Endothelial cell of umbilical vein (primary cell): ENCODE results near the gene GGT5. TPM values are rescaled to one million over a fixed set of nuclear protein-coding genes. Genes with fewer than 3 reads are reported as not detected.

Source experiments
- BruUV-seq: library from RNA; stranded (reverse); fragments of 400-500 nt; replicated peaks from 2 replicates; lab custom pipeline; 2021; lab: Mats Ljungman, UMichigan
- CTCF ChIA-PET: fragments of 300-600, 350-600 bp; sonication (Branson Sonifier 250); formaldehyde crosslinking; loops from one replicate; lab custom pipeline; 2021; ENCODE audit warnings: antibody characterized with exemption, inconsistent platforms; lab: Charles Lee
- POLR2A ChIA-PET: fragments of 300-600, 350-600 bp; sonication (Branson Sonifier 250); formaldehyde crosslinking; loops from one replicate; lab custom pipeline; 2021; ENCODE audit warnings: antibody characterized with exemption, inconsistent platforms; lab: Charles Lee
- DNase-seq: peaks from one replicate; pipeline ENCODE4 v3.0.0-alpha.2; 2011; ENCODE audit warnings: low read depth, low spot score
- FAIRE-seq: peaks from 2 replicates; lab custom pipeline; 2011; peaks lifted over from hg19 to GRCh38; lab: Jason Lieb, UNC
- H2AFZ ChIP-seq: 2 replicates; pipeline ENCODE4 v1.6.0; 2012; ENCODE audit warnings: low read depth, low read length, control low read depth, inconsistent platforms
- H3K27ac ChIP-seq: 2 replicates; pipeline ENCODE4 v1.5.1; 2011; ENCODE audit warnings: low read depth, mild to moderate bottlenecking, control low read depth, low read length, moderate library complexity; ENCODE audit not compliant: insufficient read depth
- H3K27me3 ChIP-seq, 2 experiments: 2 replicates each; pipeline versions ENCODE4 v1.6.0 to v1.6.1; 2011; ENCODE audit warnings: low read length in 2 of 2, mixed read lengths in 1 of 2; ENCODE audit not compliant: control insufficient read depth in 2 of 2, insufficient read depth in 2 of 2
- H3K36me3 ChIP-seq, 2 experiments: 2 replicates in 1 of 2; 3 replicates in 1 of 2; pipeline ENCODE4 v1.5.1; 2011; ENCODE audit warnings: low read length in 2 of 2, mild to moderate bottlenecking in 1 of 2, moderate library complexity in 1 of 2; ENCODE audit not compliant: control insufficient read depth in 2 of 2, insufficient read depth in 2 of 2; ENCODE audit errors: extremely low read depth in 1 of 2
- H3K4me1 ChIP-seq: 3 replicates; pipeline ENCODE4 v1.5.1; 2011; ENCODE audit warnings: mild to moderate bottlenecking, low read length; ENCODE audit not compliant: control insufficient read depth, insufficient read depth; ENCODE audit errors: extremely low read depth
- H3K4me2 ChIP-seq: 2 replicates; pipeline ENCODE4 v1.6.1; 2011; ENCODE audit warnings: low read length, control low read depth, mixed read lengths; ENCODE audit not compliant: insufficient read depth
- H3K4me3 ChIP-seq, 3 experiments: fragments of 200-600 bp in 1 of 3; sonication (generic), shearing (Covaris generic) in 1 of 3; replicated peaks in 1 of 3; 2 replicates each; pipeline ENCODE4 v1.5.1; 2011 to 2016; ENCODE audit warnings: control low read depth in 3 of 3, low read length in 3 of 3, mild to moderate bottlenecking in 2 of 3, inconsistent platforms in 1 of 3, low read depth in 1 of 3, moderate library complexity in 1 of 3; ENCODE audit not compliant: insufficient read depth in 1 of 3
- H3K79me2 ChIP-seq: 2 replicates; pipeline ENCODE4 v1.6.0; 2012; ENCODE audit warnings: low read length, inconsistent platforms; ENCODE audit not compliant: control insufficient read depth, insufficient read depth
- H3K9ac ChIP-seq: replicated peaks from 2 replicates; pipeline ENCODE3; 2011; ENCODE audit warnings: low read length, control low read depth; ENCODE audit not compliant: insufficient read depth; ENCODE audit errors: extremely low read depth
- H3K9me1 ChIP-seq: replicated peaks from 3 replicates; pipeline ENCODE4 v1.6.0; 2011; ENCODE audit warnings: mild to moderate bottlenecking, low read length; ENCODE audit not compliant: control insufficient read depth, insufficient read depth; ENCODE audit errors: extremely low read depth
- H3K9me3 ChIP-seq: replicated peaks from 2 replicates; pipeline ENCODE4 v1.5.1; 2012; ENCODE audit warnings: low read length, inconsistent platforms; ENCODE audit not compliant: control insufficient read depth, insufficient read depth
- H4K20me1 ChIP-seq: replicated peaks from 2 replicates; pipeline ENCODE3; 2011; ENCODE audit warnings: mild to moderate bottlenecking, low read length; ENCODE audit not compliant: control insufficient read depth, insufficient read depth; ENCODE audit errors: extremely low read depth
- CTCF ChIP-seq, 2 donors: IDR thresholded peaks; 1 replicate in 1 of 2; 2 replicates in 1 of 2; pipeline ENCODE4 v1.5.1; 2011; ENCODE audit warnings: low read length in 2 of 2, mild to moderate bottlenecking in 2 of 2, moderate library complexity in 2 of 2, control low read depth in 1 of 2, inconsistent platforms in 1 of 2, low read depth in 1 of 2; ENCODE audit not compliant: insufficient read depth in 1 of 2; ENCODE audit errors: extremely low read depth in 1 of 2
- EZH2 ChIP-seq: IDR thresholded peaks from 2 replicates; pipeline ENCODE4 v1.6.1; 2012; ENCODE audit warnings: borderline replicate concordance, low read depth, mild to moderate bottlenecking, moderate library complexity, low read length, inconsistent platforms; ENCODE audit not compliant: severe bottlenecking
- FOS ChIP-seq: IDR thresholded peaks from 2 replicates; pipeline ENCODE4 v1.6.1; 2011; ENCODE audit warnings: mild to moderate bottlenecking, low read length, moderate library complexity, borderline replicate concordance; ENCODE audit not compliant: insufficient read depth
- GATA2 ChIP-seq: IDR thresholded peaks from 2 replicates; pipeline ENCODE4 v1.7.0; 2011; ENCODE audit warnings: low read depth, mild to moderate bottlenecking, moderate library complexity, mixed read lengths, low read length; ENCODE audit not compliant: insufficient read length, insufficient read depth
- JUN ChIP-seq: IDR thresholded peaks from 2 replicates; pipeline ENCODE4 v1.6.1; 2011; ENCODE audit warnings: borderline replicate concordance, low read depth; ENCODE audit not compliant: insufficient read length, insufficient read depth
- MAX ChIP-seq: IDR thresholded peaks from 2 replicates; pipeline ENCODE4 v1.6.1; 2011; ENCODE audit not compliant: insufficient read depth, insufficient read length
- MYC ChIP-seq: IDR thresholded peaks from one replicate; pipeline ENCODE4 v1.6.1; 2011; ENCODE audit warnings: mild to moderate bottlenecking, low read depth, low read length
- POLR2A ChIP-seq: IDR thresholded peaks from 2 replicates; pipeline ENCODE4 v1.6.1; 2012; ENCODE audit warnings: low read depth, mild to moderate bottlenecking, control low read depth, low read length
- POLR2AphosphoS5 ChIP-seq: IDR thresholded peaks from 2 replicates; pipeline ENCODE4 v1.6.1; 2012; ENCODE audit warnings: low read depth, mild to moderate bottlenecking, control low read depth, low read length, moderate library complexity; ENCODE audit not compliant: insufficient read depth
- dilution Hi-C: fragments of 300-500 bp; cut with MboI; formaldehyde crosslinking; loops from one replicate; pipeline ENCODE4 v1.15.0; 2019; ENCODE audit warnings: low sequenced_read_pairs; ENCODE audit not compliant: extremely low pct_ligation_motif_present
- intact Hi-C: fragments of 100-400 bp; cut with micrococcal nuclease; formaldehyde crosslinking; loops from one replicate; pipeline ENCODE4 v1.10.0; 2022
- polyA plus RNA-seq, 4 experiments: library from polyadenylated mRNA; depleted of rRNA in 3 of 4; stranded (reverse) in 3 of 4; unstranded in 1 of 4; fragments of >200 nt; gene quantifications; 2 replicates each; pipeline versions ENCODE4 v1.2.1 to v1.2.3, GENCODE V29; 2011 to 2012; ENCODE audit warnings: missing spikeins in 1 of 4
- total RNA-seq: library from RNA; stranded (reverse); gene quantifications from 2 replicates; pipeline ENCODE4 v1.2.3, GENCODE V29; 2021

The GGT5 gene
- total and polyA plus RNA-seq, 2 donors (not counting 3 experiments of a cell fraction or from before 2014, with no cell fraction given): 45.9 to 293 TPM

GRCh38 chr22:24178021-24178431 lies 66.9 kb downstream of the GGT5 start:
- Histone ChIP-seq H3K9me1 (no peaks in the 10 kb centered on the region), H3K9ac (no peak overlapping the region), H3K4me2 (no peak overlapping the region), H3K27ac (no peak overlapping the region), H3K4me1 (no peaks in the 10 kb centered on the region), H3K9me3 (no peaks in the 10 kb centered on the region), H3K36me3 (peaks cover 0 to 8% of the 10 kb centered on the region in 2 experiments), H4K20me1 (no peaks in the 10 kb centered on the region), H3K27me3 (no peaks in the 10 kb centered on the region), H2AFZ (no peak overlapping the region), H3K4me3 (no peak overlapping the region), H3K79me2 (no peaks in the 10 kb centered on the region)
- TF ChIP-seq EZH2: no peak
- TF ChIP-seq FOS: no peak
- no peak for TF ChIP-seq MAX
- no peak for TF ChIP-seq GATA2
- TF ChIP-seq POLR2A: no peak
- no peak for TF ChIP-seq JUN
- no peak for TF ChIP-seq CTCF (IDR thresholded peaks at IDR 0.05; ENCODE audit: extremely low read depth in 1 of 2, insufficient read depth in 1 of 2, low read depth in 1 of 2, low read length in 2 of 2)
- TF ChIP-seq POLR2AphosphoS5: no peak
- no peak for TF ChIP-seq MYC
- DNase-seq (no peak), FAIRE-seq (no peak)
- intact Hi-C loops (loop anchor here (5.0 to 10.0 kb wide), 2 partner anchors 221 to 313 kb away; no protein-coding TSS in a partner anchor), dilution Hi-C loops (no loop called here)
- CTCF ChIA-PET: interaction anchor here (2.7 kb wide), 1 partner anchor 22 kb away, joined by 15 read pairs; no protein-coding TSS in a partner anchor
- POLR2A ChIA-PET: interaction anchor here (0.6 kb wide), 1 partner anchor 165 kb away, joined by 7 read pairs; no protein-coding TSS in a partner anchor
- TSS peak; percentile 86 for BruUV-seq
